DMS53 treated with DMSO at 0.1 percent for 48 hours (cell line): ENCODE measurements around the gene TMEM63A.
A peak's percentile ranks its signal among the peaks of the same experiment; 100 is the strongest.
"Not testable (repeated sequence)": the region's sequence is repeated elsewhere in the genome, so short reads cannot be mapped to it uniquely, and the experiment has no call there.

Source experiments
- DNase-seq: peaks from one replicate; lab custom pipeline; 2025; ENCODE audit not compliant: unreplicated experiment; lab: John Stamatoyannopoulos, UW

The TMEM63A gene

DNA sequence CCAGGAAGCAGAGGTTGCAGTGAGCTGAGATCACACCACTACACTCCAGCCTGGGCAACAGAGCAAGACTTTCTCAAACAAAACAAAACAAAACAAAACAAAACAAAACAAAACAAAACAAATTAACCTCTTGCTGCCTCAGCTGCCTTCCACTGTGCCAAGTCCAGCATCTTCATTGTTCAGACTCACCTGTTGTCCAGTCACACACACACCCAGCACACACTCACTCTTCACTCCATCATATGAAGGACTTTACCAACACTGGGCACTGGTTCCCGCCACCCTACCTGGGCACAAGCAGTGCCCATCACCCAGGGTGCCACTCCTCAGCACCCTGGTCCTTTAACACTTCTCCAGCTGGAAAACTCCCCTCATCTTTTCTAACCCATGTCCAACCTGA lies 27.3 kb upstream of the TMEM63A start:
- no peak for DNase-seq

DNA sequence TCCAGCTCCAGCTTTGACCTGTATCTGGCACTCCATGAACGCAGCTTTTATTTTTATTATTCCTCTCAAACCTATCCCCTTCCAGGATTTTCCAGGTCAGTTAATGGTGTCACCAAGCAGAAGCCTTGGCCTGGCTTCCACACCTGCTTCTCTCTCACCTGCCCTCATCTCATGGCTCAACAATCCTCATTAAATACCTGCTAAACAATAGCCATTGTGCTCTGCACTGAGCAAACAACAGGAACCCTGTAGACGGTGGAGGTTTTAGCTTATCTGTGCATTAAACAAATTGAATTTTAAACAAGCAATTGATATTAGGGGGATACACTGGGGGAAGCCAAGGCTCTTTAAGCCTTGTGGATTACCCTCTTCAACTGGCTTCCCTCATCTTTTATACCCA lies 26.6 kb upstream of the TMEM63A start:
- peak; percentile 92 for DNase-seq

DNA sequence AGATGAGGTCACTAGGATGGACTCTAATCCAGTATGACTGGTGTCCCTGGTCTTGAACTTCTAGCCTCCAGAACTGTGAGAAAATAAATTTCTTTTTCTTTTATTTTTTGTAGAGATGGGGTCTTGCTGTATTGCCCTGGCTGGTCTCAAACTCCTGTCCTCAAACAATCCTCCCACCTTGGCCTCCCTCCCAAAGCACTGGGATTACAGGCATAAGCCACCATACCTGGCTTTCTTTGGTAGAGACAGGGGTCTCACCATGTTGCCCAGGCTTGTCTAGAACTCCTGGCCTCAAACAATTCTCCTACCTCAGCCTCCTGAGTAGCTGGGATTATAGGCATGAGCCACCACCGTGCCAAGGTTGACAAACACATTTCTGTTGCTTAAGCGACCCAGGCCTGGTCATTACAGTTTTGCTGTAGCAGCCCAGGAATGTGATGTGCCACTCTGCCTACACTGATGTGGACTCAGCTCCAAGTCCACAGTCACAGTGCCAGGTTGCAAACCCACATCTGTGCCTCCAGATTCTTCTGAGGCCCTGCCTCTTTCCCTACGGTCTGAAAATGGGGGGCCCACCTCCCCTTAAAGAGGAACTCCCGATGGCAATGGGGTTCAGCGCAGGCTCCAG lies 25.9 kb upstream of the TMEM63A start:
- no peak for DNase-seq

DNA sequence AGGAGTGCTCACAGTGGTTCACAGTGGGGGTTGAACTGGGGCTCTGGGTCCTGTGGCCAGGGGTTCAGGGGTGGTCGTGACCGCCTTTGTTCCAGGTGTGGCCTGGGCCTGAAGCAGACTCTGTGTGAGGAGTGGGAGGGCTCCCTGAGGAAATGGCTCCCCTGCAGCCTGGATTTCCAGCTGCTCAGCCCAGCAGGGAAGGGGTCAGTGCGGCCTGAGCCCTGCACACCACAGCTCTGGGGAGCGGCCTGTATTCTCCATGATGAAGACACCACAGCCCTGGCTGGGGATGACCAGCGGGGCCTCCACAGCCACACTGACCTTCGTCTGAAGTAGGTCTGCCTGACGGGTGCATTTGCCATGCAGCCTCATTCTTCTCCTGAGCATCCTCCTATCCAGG lies 25.2 kb upstream of the TMEM63A start:
- no peak for DNase-seq

DNA sequence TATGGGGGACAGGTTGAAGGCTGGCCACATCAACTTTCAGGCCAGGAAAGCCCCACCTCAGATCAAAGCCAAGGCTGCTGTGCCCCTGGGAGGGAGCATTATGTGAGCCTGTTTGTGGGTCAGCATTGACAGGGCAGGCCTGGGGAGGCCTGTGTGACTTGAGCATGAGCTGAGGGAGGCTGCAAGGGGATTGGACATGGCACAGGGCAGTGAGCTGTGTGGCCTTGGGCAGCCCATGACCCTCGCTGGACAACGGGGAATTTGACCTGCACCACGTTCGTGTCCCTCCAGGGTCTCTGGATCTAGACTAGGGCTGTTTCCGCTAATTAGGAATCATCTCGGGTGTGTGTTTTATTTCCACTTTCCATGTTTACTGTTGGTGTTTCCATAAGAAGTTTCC lies 24.3 kb upstream of the TMEM63A start:
- DNase-seq, result no peak

DNA sequence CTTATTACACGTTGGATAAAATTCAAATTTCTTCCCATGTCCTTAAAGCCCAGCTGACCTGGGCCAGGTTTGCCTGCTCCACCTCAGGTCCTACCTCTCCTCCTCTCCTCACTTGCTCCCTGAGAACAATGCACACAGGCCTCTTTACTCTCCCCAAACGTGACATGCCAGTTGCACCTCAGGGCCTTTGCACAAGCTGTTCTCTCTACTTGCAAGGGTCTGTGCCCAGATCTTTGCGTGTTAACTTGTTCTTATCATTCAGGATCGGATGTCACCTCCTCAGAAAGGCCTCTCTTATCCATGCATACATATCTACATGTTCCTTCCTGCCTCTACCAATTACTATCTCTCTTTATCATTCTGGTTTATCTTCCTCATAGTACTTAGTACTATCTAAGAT lies 21.4 kb upstream of the TMEM63A start:
- DNase-seq, result no peak

DNA sequence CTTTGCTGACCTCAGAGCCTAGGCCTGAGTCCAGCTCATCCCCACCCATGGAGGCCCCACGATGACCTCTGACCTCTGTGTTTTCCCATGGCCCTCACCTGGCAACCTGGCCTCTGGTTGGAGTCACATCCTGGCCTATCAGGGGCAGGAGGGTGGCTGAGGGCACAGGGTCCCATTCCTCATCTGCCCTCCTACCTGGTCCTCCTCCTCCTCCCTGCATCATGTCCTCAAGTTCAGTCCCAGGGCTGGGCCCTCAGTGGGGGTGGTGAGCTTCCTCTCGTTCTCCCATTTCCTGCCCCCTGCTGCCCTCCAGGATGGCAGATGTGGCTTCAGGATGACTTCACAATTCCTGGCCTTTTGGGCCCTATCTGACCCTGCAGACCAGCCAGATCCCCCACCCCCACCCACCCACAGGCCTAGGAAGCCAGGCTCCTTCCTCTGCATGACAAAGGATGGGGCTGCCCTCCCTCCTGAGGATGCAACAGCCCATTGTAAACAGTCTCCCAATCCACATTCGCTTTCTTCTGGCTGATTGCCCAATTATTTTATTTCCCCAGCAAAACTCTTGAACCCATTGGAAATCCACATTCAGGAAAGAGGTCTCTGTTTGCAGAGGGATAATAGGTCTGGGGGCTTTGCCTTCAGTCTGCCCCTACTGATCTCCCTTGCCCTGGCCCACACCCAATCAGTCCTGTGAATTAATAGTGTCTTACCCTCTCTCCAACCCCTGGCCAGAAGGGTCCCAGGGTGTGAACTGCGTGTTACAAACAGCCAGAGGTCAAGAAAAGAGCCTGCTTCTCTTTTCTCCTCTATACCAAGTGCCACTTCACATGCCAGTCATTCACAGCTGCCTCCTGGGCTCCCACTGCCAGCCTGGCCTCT lies 17.1 kb upstream of the TMEM63A start:
- DNase-seq, result peak; percentile 27

DNA sequence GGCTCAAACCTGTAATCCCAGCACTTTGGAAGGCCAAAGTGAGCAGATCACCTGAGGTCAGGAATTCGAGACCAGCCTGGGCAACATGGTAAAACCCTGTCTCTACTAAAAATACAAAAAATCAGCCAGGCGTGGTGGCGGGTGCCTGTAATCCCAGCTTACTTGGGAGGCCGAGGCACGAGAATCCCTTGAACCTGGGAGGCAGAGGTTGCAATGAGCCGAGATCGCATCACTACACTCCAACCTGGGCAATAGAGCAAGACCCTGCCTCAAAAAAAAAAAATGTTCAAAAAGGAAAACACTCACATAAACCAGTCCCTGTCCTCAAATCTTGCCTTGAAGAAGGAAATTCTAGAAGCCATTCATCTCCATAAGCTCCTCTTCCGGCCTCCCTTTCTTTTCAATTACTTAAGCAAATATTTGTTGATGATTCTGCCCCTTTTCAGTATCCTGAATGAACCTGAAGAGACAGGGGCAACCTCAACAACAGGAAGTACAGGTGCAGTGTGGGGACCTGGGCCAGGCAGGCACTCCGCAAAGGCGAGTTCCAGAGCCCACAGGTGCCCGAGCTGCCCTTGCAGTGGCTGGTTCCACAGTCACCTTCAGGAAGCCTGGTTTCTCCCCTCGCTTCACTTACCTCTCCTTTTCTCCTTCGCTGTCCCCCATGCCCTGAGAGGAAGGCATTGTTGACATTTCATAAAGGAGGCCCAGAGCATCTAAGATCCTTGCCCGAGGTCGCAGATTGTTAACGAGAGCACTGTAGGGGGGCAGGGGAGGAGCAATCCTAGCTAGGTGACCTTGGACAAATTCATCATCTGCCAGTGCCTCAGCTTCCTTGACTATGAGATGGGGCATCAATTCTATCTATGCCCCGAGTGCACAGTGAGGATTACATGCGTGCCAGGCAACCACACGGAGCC lies 15.7 kb upstream of the TMEM63A start:
- peak; percentile 97 for DNase-seq

DNA sequence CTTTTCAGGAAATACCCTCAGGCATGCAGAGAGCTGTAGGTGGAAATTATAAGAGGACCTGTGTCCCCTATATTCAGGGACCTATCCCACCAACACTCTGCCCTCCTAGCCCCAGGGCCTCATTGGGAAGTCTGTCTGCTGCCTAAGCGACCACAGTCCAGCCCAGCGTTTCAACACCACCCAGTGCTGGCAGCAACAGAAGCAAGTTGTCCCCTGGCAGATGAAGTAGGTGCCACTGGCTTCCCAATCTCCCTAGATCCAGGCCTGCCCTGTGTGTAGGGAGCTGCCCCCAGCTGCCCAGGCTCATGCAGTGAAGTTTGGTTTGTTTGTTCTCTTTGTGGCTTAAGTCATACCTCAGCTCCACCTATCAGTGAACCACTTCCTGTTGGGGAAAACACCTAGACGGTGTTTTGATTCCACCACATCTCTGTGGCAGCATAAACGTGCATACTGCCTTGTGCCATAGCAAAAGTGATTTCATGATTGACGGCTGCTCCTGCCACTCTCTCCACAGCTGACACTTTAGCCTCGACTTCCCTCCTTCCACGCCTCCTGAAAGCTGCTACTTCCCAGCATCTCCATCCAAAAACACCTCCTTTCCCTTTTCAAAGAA lies 14.9 kb upstream of the TMEM63A start:
- DNase-seq, result peak; percentile 94

DNA sequence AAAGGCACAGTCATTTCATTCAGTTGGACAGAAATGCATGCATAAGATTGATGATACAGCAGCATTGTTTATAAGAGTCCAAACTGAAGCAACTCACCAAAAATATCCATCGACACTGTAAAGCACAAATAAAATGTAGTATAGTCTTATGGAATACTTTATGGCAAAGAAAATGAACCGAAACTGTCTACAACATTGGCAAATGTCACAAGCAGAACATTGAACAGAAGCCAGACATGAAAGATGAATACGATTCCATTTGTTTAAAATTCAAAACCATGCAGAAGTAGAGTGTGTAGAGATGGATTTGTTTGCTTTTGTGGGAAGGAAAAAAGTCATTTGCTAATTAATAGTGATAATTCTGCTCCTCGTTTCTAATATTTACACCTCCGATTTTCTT lies 14.3 kb upstream of the TMEM63A start:
- no peak for DNase-seq

DNA sequence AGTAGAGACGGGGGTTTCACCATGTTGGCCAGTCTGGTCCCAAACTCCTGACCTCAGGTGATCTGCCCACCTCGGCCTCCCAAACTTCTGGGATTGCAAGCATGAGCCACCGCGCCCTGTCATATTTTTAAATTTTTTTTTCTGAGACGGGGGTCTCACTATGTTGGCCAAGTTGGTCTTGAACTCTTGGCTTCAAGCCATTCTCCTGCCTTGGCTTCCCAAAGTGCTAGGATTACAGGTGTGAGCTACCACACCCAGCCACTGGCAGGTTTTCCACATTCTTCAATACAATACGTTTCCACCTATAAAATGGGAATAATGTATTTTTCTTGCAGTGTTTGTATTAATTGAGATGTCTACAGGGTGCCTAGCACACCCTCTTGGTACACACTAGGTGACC lies 10.1 kb upstream of the TMEM63A start:
- DNase-seq, result no peak

DNA sequence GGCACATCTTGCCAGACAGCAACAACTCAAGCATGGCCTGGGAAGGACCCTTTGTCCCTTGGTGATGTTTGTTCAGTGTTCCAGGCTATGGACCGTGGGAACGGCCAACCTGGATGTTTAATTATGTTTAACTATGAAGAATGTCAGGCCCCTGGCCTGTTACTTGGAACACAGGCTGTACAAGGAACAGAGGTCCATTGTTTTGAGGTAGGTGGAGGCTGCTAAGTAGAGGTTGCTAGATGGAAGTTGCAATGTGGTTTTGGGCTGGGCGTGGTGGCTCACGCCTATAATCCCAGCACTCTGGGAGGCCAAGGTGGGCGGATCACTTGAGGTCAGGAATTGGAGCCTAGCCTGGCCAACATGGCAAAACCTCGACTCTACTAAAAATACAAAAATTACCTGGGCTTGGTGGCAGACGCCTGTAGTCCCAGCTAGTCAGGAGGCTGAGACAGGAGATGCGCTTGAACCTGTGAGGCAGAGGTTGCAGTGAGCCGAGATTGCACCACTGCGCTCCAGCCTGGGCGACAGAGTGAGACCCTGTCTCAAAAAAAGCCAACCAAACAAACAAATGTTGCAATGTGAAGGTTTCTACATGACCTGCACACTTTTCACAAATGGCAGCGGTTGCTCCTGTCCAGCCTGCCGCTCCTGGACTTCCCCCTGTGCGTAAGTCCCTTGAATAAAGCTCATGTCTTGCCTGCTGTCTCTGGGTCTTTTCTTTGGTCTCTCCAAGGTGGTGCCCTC lies 9.2 kb upstream of the TMEM63A start:
- DNase-seq, result no peak

DNA sequence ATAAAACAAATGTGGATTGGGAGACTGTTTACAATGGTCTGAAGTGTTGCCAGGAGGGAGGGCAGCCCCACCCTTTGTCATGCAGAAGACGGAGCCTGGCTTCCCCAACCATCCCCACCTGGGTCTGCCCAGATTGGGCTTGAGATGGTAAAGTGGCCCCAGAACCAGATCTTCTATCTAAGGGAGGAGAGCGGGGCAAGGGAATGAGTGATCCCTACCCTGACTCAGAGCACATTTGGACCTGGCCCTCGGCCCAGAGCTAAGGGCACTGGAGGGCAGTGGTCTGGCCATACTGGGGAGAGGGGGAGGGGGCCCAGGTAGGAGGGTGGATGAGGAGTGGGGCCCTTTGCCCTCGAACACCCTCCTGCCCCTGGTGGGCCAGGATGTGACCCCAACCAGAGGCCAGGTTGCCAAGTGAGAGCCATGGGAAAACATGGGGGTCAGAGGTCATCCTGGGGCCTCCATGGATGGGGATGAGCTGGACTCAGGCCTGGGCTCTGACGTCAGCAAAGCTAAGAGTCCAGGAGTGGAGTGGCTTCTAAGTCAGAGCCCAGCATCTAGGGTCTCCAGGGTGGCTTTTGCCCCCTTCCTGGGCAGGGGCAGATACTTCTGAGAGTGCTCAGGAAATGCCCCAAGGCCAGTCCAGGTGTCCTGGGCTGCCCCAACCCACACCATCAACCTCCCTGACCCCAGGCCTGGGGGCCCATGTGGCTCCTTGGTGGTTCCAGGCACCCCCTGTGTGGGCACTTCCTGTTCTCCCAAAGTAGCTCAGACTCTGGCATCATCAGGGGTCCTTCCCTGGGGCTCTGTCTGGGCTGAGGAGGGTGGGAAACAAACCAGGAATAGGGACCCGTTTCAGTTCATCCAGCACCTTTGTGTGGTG lies 8.4 kb upstream of the TMEM63A start:
- DNase-seq, result no peak

DNA sequence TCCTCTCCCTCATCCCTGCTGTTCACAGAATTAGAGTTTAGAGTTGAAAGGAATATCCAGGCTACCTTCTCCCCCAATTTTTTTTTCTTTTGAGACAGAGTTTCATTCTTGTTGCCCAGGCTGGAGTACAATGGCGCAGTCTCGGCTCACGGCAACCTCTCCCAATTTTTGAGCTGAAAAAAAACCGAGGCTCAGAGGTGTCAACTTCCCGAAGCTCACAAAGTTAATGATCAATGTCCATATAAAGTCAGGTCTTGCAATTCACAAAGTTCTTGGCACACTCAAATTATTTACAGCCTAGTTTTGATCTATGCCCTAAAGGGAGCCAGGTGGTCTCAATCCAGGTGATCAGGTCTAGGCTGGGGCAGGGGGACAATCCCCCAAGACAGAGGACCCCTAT lies 7.6 kb upstream of the TMEM63A start:
- DNase-seq, result no peak

DNA sequence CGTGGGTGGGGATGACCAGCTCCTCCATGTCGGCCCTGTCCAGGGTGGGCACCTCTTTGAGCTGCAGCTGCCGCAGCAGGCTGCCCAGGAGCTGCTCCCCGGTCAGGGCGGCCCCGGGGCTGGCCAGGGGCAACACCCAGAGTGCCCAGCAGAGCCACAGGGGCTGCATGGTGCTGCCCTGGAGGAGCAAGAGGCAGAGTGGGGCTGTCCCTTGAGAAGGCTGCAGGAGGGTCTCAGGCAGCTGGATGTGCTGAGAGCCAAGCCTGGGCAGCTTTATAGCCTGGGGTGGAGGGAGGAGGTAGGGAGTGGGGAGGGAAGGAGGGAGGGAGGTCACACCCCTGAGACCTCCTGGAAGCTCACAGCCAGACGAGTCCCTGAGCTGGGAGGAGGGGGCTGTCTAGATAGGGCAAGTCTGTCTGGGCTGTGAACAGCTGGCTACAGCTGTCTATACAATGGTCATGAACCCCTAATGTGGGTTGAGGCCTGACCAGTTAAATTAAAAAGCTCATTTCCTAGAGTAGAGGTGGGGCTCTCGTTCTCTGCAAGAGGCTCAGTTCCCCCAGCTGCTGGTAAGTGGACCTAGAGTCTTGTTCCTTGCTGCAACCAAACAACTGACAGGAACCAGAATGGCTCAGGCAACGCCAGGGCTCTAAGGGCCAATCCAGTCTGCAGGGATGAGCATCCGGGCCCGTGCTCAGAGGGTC lies 6.9 kb upstream of the TMEM63A start, which contains the start of gene LEFTY1:
Gene LEFTY1, minus strand, starts transcription at position 249 of the 704 bp plus-strand sequence. Its CDS starts 80 bp downstream, at position 169.
- no peak for DNase-seq

DNA sequence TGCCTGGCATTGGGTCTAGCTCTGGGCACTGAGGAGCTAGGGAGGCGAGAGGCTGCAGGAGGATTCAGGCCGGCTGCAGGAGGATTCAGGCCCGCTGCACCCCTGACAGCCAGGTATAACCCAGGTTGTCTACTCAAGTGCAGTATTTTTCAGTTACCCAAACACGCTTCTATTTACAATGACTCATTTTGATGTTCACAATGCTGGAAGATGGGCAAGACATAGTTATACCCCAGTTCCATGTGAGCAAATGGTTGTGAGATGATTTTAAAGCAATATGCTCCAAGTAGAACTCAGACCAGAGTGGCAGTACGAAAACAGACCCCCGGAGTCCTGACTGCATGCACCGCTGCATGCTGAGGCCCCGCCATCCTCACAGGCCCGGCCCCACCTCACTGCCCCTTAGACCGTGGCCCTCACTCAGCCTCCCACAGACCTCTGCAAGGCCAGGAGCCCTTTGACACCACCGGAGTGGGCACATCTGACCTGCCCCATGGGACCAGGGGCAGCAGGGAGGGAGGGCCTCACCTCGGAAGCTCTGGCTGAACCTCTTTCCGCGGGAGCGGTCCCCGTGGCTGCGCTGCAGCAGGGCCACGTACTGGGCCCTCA lies 6.2 kb upstream of the TMEM63A start:
- DNase-seq, result peak; percentile 68

DNA sequence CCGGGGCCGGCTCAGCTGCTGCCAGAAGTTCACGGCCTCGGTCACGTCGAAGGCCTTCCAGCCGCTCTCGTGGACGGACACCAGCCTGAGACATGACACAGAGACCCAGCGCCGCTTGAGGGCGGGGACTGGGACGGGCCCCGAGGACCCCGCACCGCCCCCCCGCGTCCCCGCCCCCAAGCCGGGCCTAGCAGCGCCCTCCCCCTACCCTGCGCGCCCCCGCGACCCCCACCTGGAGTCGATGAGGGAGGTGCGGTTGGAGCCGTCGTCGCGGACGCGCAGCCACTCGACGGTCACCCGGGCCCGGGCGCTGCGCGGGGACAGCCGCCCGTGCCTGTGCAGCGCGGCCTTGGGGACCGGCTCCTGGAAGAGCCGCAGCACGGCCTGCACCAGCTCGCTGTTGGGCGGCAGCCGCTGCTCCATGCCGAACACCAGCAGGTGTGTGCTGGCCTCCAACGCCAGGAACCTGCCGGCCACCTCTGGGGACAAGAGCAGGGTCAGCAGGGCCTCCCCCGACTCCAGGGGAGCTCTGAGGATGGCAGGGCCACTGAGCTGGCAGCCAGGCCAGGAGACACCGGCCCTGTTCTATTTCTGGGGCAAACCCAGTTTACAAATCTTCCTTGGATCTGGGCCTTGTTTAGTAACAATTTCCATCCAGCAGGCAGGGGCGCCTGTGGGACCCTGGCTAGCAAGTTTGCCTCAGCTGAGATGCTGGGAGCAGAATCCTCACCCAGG lies 5.5 kb upstream of the TMEM63A start:
- not testable (repeated sequence) for DNase-seq

DNA sequence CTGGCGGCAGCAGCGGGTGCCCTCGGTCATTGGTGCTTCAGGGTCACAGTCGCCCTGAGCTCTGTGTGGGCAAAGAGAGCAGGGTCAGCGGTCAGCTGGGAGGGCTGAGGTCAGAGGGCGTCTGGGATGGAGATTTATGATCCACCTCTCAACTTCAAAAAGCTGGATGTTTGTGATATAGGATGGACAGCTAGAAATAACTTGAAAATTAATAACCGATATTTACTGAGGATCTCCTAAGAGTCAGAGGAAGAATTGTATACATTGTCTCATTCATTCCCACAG lies 4.8 kb upstream of the TMEM63A start:
- no peak for DNase-seq
